SK-N-SH treated with all-trans-retinoic acid at 6 μM for 48 hours (cell line): ENCODE data around the gene ACTN4.

Experiments
- ATAC-seq: fragments of 200-7000 bp; cut with Tn5 transposase; 3 replicates; pipeline ENCODE4 v1.9.1; 2020; ENCODE audit warnings: mild to moderate bottlenecking, moderate library complexity
- ARNTL ChIP-seq: fragments of 450-650 bp; formaldehyde crosslinking; IDR thresholded peaks from 2 replicates; pipeline ENCODE4 v1.5.0; 2020; ENCODE audit warnings: low read depth, mild to moderate bottlenecking, moderate library complexity, borderline replicate concordance
- BACH2 ChIP-seq: fragments of 250-450 bp; sonication (Bioruptor Pico); IDR thresholded peaks from 2 replicates; pipeline ENCODE4 v1.9.0; 2021; ENCODE audit warnings: mild to moderate bottlenecking, borderline replicate concordance
- CREB5 ChIP-seq: fragments of 250-450 bp; sonication (Bioruptor Pico); IDR thresholded peaks from 2 replicates; pipeline ENCODE4 v1.5.1; 2020; ENCODE audit warnings: low read depth, mild to moderate bottlenecking, moderate library complexity
- CSDC2 ChIP-seq: fragments of 250-450 bp; sonication (Bioruptor Pico); IDR thresholded peaks from 2 replicates; pipeline ENCODE4 v1.5.0; 2020; ENCODE audit warnings: mild to moderate bottlenecking, moderate library complexity
- ESRRG ChIP-seq: fragments of 250-450 bp; sonication (Bioruptor Pico); IDR thresholded peaks from 2 replicates; pipeline ENCODE4 v1.6.1; 2021; ENCODE audit warnings: mild to moderate bottlenecking
- GLIS3 ChIP-seq: fragments of 250-450 bp; sonication (Bioruptor Pico); IDR thresholded peaks from 2 replicates; pipeline ENCODE4 v1.5.0; 2020; ENCODE audit warnings: mild to moderate bottlenecking, moderate library complexity
- ISL1 ChIP-seq: fragments of 250-450 bp; sonication (Bioruptor Pico); IDR thresholded peaks from 2 replicates; pipeline ENCODE4 v2.1.2; 2022; ENCODE audit warnings: mild to moderate bottlenecking, moderate library complexity
- OSR1 ChIP-seq: fragments of 250-450 bp; sonication (Bioruptor Pico); IDR thresholded peaks from 2 replicates; pipeline ENCODE4 v1.8.0; 2022; ENCODE audit warnings: moderate library complexity, mild to moderate bottlenecking, inconsistent platforms
- PATZ1 ChIP-seq: fragments of 250-450 bp; sonication (Bioruptor Pico); IDR thresholded peaks from 2 replicates; pipeline ENCODE4 v1.8.0; 2020; ENCODE audit warnings: mild to moderate bottlenecking, moderate library complexity, borderline replicate concordance
- PPARA ChIP-seq: fragments of 250-450 bp; sonication (Bioruptor Pico); IDR thresholded peaks from 2 replicates; pipeline ENCODE4 v1.5.0; 2020; ENCODE audit warnings: mild to moderate bottlenecking, borderline replicate concordance
- RARB ChIP-seq: fragments of 250-450 bp; sonication (Bioruptor Pico); IDR thresholded peaks from 2 replicates; pipeline ENCODE4 v1.8.0; 2021; ENCODE audit warnings: mild to moderate bottlenecking, moderate library complexity
- SNAI2 ChIP-seq: fragments of 250-450 bp; sonication (Bioruptor Pico); IDR thresholded peaks from 2 replicates; pipeline ENCODE4 v1.5.0; 2020; ENCODE audit warnings: mild to moderate bottlenecking, moderate library complexity
- TOX ChIP-seq: fragments of 250-450 bp; sonication (Bioruptor Pico); IDR thresholded peaks from 2 replicates; pipeline ENCODE4 v1.8.0; 2021; ENCODE audit warnings: mild to moderate bottlenecking, moderate library complexity, borderline replicate concordance
- TSHZ2 ChIP-seq: fragments of 250-450 bp; sonication (Bioruptor Pico); IDR thresholded peaks from 2 replicates; pipeline ENCODE4 v1.5.0; 2020; ENCODE audit warnings: mild to moderate bottlenecking, moderate library complexity
- ZFP3 ChIP-seq: fragments of 250-450 bp; sonication (Bioruptor Pico); IDR thresholded peaks from 2 replicates; pipeline ENCODE4 v1.5.0; 2020; ENCODE audit warnings: mild to moderate bottlenecking, moderate library complexity
- ZFP30 ChIP-seq: fragments of 450-650 bp; formaldehyde crosslinking; IDR thresholded peaks from 2 replicates; pipeline ENCODE4 v1.5.0; 2022; ENCODE audit warnings: mild to moderate bottlenecking, moderate library complexity
- ZNF565 ChIP-seq: fragments of 450-650 bp; formaldehyde crosslinking; conservative IDR thresholded peaks from 2 replicates; pipeline ENCODE4 v1.5.0; 2020; ENCODE audit warnings: low read depth, mild to moderate bottlenecking, moderate library complexity
- ZNF70 ChIP-seq: fragments of 450-650 bp; formaldehyde crosslinking; IDR thresholded peaks from 2 replicates; pipeline ENCODE4 v1.5.0; 2020; ENCODE audit warnings: mild to moderate bottlenecking, moderate library complexity
- ZNF8 ChIP-seq: fragments of 450-650 bp; formaldehyde crosslinking; IDR thresholded peaks from 2 replicates; pipeline ENCODE4 v1.5.0; 2020; ENCODE audit warnings: mild to moderate bottlenecking, moderate library complexity
- TF ChIP-seq, protein P1 (sequence below): fragments of 250-450 bp; sonication (Bioruptor Pico); IDR thresholded peaks from 2 replicates; pipeline ENCODE4 v1.8.0; 2021; ENCODE audit warnings: low read depth, mild to moderate bottlenecking, moderate library complexity, borderline replicate concordance
- TF ChIP-seq, protein P2 (sequence below): fragments of 250-450 bp; sonication (Bioruptor Pico); IDR thresholded peaks from 2 replicates; pipeline ENCODE4 v1.5.1; 2021; ENCODE audit warnings: mild to moderate bottlenecking, moderate library complexity

The ACTN4 gene

GRCh38 chr19:38662537-38663155 is 15.2 kb downstream of the ACTN4 start:
- TF ChIP-seq RARB (CRISPR knock-in tag) (no peak), TSHZ2 (no peak), SNAI2 (CRISPR knock-in tag) (no peak), CREB5 (CRISPR knock-in tag) (no peak), ESRRG (no peak), GLIS3 (CRISPR knock-in tag) (no peak), BACH2 (CRISPR knock-in tag) (no peak), ISL1 (CRISPR knock-in tag) (no peak)
- TF ChIP-seq, protein P1, sequence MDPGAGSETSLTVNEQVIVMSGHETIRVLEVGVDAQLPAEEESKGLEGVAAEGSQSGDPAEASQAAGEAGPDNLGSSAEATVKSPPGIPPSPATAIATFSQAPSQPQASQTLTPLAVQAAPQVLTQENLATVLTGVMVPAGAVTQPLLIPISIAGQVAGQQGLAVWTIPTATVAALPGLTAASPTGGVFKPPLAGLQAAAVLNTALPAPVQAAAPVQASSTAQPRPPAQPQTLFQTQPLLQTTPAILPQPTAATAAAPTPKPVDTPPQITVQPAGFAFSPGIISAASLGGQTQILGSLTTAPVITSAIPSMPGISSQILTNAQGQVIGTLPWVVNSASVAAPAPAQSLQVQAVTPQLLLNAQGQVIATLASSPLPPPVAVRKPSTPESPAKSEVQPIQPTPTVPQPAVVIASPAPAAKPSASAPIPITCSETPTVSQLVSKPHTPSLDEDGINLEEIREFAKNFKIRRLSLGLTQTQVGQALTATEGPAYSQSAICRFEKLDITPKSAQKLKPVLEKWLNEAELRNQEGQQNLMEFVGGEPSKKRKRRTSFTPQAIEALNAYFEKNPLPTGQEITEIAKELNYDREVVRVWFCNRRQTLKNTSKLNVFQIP (CRISPR knock-in tag), result no peak
- TF ChIP-seq, protein P2, sequence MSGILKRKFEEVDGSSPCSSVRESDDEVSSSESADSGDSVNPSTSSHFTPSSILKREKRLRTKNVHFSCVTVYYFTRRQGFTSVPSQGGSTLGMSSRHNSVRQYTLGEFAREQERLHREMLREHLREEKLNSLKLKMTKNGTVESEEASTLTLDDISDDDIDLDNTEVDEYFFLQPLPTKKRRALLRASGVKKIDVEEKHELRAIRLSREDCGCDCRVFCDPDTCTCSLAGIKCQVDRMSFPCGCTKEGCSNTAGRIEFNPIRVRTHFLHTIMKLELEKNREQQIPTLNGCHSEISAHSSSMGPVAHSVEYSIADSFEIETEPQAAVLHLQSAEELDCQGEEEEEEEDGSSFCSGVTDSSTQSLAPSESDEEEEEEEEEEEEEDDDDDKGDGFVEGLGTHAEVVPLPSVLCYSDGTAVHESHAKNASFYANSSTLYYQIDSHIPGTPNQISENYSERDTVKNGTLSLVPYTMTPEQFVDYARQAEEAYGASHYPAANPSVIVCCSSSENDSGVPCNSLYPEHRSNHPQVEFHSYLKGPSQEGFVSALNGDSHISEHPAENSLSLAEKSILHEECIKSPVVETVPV (CRISPR knock-in tag), result no peak
- TF ChIP-seq, all 23 proteins: peak for 0
- ATAC-seq, result no peak

GRCh38 chr19:38663156-38663651 is 15.8 kb downstream of the ACTN4 start:
- ATAC-seq, result no peak
- no peak for TF ChIP-seq SNAI2 (CRISPR knock-in tag)
- TF ChIP-seq RARB (CRISPR knock-in tag), result no peak
- no peak for TF ChIP-seq ZFP3
- no peak for TF ChIP-seq GLIS3 (CRISPR knock-in tag)
- TF ChIP-seq TSHZ2, result no peak
- TF ChIP-seq ISL1 (CRISPR knock-in tag), result no peak
- TF ChIP-seq ZNF565, result no peak
- TF ChIP-seq OSR1 (CRISPR knock-in tag), result no peak
- TF ChIP-seq ARNTL (CRISPR knock-in tag), result no peak
- no peak for TF ChIP-seq ZNF8 (CRISPR knock-in tag)
- TF ChIP-seq, protein P1 (CRISPR knock-in tag), result no peak
- TF ChIP-seq CSDC2 (CRISPR knock-in tag), result no peak
- no peak for TF ChIP-seq ZFP30 (CRISPR knock-in tag)
- no peak for TF ChIP-seq ZNF70
- no peak for TF ChIP-seq PATZ1
- no peak for TF ChIP-seq PPARA (CRISPR knock-in tag)
- TF ChIP-seq TOX (CRISPR knock-in tag), result no peak
- TF ChIP-seq, protein P2 (CRISPR knock-in tag), result no peak
- TF ChIP-seq, all 23 proteins: peak for 0
